Panc1 (cell line): ENCODE data around the gene MYO18B. TPM values are rescaled to one million over a fixed set of nuclear protein-coding genes. Genes with fewer than 3 reads are reported as not detected.

Experiments
- ATAC-seq: fragments of 200-7000 bp; cut with Tn5 transposase; 2 replicates; pipeline ENCODE4 v1.9.1; 2020; ENCODE audit warnings: mild to moderate bottlenecking, moderate library complexity
- BruUV-seq: library from RNA; stranded (reverse); fragments of 400-500 nt; replicated peaks from 2 replicates; lab custom pipeline; 2021; lab: Mats Ljungman, UMichigan
- CTCF ChIA-PET: fragments of 300-600 bp; sonication (Branson Sonifier 250); formaldehyde crosslinking; loops from one replicate; lab custom pipeline; 2022; ENCODE audit warnings: antibody characterized with exemption; lab: Charles Lee
- POLR2A ChIA-PET: fragments of 300-600 bp; sonication (Branson Sonifier 250); formaldehyde crosslinking; loops from one replicate; lab custom pipeline; 2022; ENCODE audit warnings: antibody characterized with exemption; lab: Charles Lee
- DNase-seq: peaks from one replicate; pipeline ENCODE4 v3.0.0-alpha.2; 2010; ENCODE audit warnings: low read depth, low spot score
- H3K27ac ChIP-seq: 2 replicates; pipeline ENCODE4 v1.5.1; 2011; ENCODE audit warnings: mild to moderate bottlenecking, low read length, inconsistent platforms
- H3K27me3 ChIP-seq: fragments of 200-500 bp; sonication (Bioruptor generic); 2 replicates; pipeline ENCODE4 v1.6.0; 2014; ENCODE audit warnings: low read length, inconsistent platforms; ENCODE audit not compliant: control insufficient read depth, insufficient read depth
- H3K36me3 ChIP-seq: fragments of 200-500 bp; sonication (Bioruptor generic); 2 replicates; pipeline ENCODE4 v1.5.1; 2014; ENCODE audit warnings: inconsistent platforms, mild to moderate bottlenecking, low read length, moderate library complexity; ENCODE audit not compliant: control insufficient read depth, insufficient read depth
- H3K4me1 ChIP-seq: 2 replicates; pipeline ENCODE4 v1.5.1; 2011; ENCODE audit warnings: inconsistent platforms, mild to moderate bottlenecking, low read length, moderate library complexity; ENCODE audit not compliant: control insufficient read depth, insufficient read depth
- H3K4me3 ChIP-seq, 2 experiments: 2 replicates each; pipeline ENCODE4 v1.5.1; 2011 to 2012; ENCODE audit warnings: low read depth in 2 of 2, low read length in 2 of 2, mild to moderate bottlenecking in 2 of 2, inconsistent platforms in 1 of 2, moderate library complexity in 1 of 2
- H3K9me3 ChIP-seq: fragments of 200-500 bp; sonication (Bioruptor generic); 2 replicates; pipeline ENCODE4 v1.5.1; 2014; ENCODE audit warnings: low read depth, mild to moderate bottlenecking, inconsistent platforms, low read length, moderate library complexity; ENCODE audit not compliant: control insufficient read depth, insufficient read depth
- CTCF ChIP-seq: fragments of 450-650 bp; IDR thresholded peaks from 2 replicates; pipeline ENCODE4 v1.5.1; 2017; ENCODE audit warnings: mild to moderate bottlenecking
- POLR2AphosphoS5 ChIP-seq: IDR thresholded peaks from 2 replicates; pipeline ENCODE4 v1.6.1; 2012; ENCODE audit warnings: mild to moderate bottlenecking, low read depth, low read length, moderate library complexity
- SIN3A ChIP-seq: IDR thresholded peaks from 2 replicates; pipeline ENCODE4 v1.6.1; 2012; ENCODE audit warnings: low read depth, mild to moderate bottlenecking, low read length, moderate library complexity, borderline replicate concordance; ENCODE audit not compliant: insufficient read depth
- TCF7L2 ChIP-seq: IDR thresholded peaks from 2 replicates; pipeline ENCODE4 v1.6.1; 2011; ENCODE audit warnings: mild to moderate bottlenecking, low read depth, low read length, inconsistent platforms
- in situ Hi-C: cut with HindIII; loops from 2 replicates; pipeline ENCODE4 v1.10.0; 2016; ENCODE audit warnings: low sequenced_read_pairs, low pct_unique_long_range_greater_than_20kb
- intact Hi-C: fragments of 100-400 bp; cut with micrococcal nuclease; formaldehyde crosslinking; loops from one replicate; pipeline ENCODE4 v1.10.0; 2022; ENCODE audit not compliant: unreplicated experiment
- total RNA-seq: library from RNA; stranded (reverse); gene quantifications from one replicate; pipeline ENCODE4 v1.2.1, GENCODE V29; 2021; ENCODE audit not compliant: unreplicated experiment
- TF ChIP-seq, protein P1 (sequence below), 2 experiments: IDR thresholded peaks; 2 replicates each; pipeline ENCODE4 v1.6.1; 2011 to 2012; ENCODE audit warnings: low read depth in 2 of 2, control low read depth in 1 of 2, low read length in 1 of 2, mild to moderate bottlenecking in 1 of 2, moderate library complexity in 1 of 2; ENCODE audit not compliant: insufficient read depth in 1 of 2

The MYO18B gene
- total RNA-seq, 1 experiment from 2014 or later = not detected

- intact Hi-C loops (no loop called here), in situ Hi-C loops (no loop called here)
- no peaks in the 10 kb centered on the region for H3K9me3 ChIP-seq
- TF ChIP-seq, protein P1, sequence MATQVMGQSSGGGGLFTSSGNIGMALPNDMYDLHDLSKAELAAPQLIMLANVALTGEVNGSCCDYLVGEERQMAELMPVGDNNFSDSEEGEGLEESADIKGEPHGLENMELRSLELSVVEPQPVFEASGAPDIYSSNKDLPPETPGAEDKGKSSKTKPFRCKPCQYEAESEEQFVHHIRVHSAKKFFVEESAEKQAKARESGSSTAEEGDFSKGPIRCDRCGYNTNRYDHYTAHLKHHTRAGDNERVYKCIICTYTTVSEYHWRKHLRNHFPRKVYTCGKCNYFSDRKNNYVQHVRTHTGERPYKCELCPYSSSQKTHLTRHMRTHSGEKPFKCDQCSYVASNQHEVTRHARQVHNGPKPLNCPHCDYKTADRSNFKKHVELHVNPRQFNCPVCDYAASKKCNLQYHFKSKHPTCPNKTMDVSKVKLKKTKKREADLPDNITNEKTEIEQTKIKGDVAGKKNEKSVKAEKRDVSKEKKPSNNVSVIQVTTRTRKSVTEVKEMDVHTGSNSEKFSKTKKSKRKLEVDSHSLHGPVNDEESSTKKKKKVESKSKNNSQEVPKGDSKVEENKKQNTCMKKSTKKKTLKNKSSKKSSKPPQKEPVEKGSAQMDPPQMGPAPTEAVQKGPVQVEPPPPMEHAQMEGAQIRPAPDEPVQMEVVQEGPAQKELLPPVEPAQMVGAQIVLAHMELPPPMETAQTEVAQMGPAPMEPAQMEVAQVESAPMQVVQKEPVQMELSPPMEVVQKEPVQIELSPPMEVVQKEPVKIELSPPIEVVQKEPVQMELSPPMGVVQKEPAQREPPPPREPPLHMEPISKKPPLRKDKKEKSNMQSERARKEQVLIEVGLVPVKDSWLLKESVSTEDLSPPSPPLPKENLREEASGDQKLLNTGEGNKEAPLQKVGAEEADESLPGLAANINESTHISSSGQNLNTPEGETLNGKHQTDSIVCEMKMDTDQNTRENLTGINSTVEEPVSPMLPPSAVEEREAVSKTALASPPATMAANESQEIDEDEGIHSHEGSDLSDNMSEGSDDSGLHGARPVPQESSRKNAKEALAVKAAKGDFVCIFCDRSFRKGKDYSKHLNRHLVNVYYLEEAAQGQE (IDR thresholded peaks at IDR 0.05; ENCODE audit: insufficient read depth in 1 of 2, low read depth in 2 of 2, low read length in 1 of 2) = no peak
- no peak for TF ChIP-seq TCF7L2
- CTCF ChIA-PET = no interaction called here
- no peaks in the 10 kb centered on the region for H3K4me1 ChIP-seq
- H3K27me3 ChIP-seq = peaks cover 9% of the 10 kb centered on the region; the same call in 1 of the 2 replicates
- H3K36me3 ChIP-seq = no peaks in the 10 kb centered on the region
- H3K4me3 ChIP-seq = no peak overlapping the region
- DNase-seq (no peak), ATAC-seq (no peak)
- BruUV-seq = no TSS peak
- POLR2A ChIA-PET = no interaction called here
- H3K27ac ChIP-seq = no peak overlapping the region
Observed at GRCh38 chr22:26054841-26055605, 313.0 kb downstream of the MYO18B start.

- POLR2A ChIA-PET = no interaction called here
- in situ Hi-C loops (no loop called here), intact Hi-C loops (no loop called here)
- Histone ChIP-seq H3K36me3 (no peaks in the 10 kb centered on the region), H3K27ac (no peak overlapping the region), H3K4me1 (no peaks in the 10 kb centered on the region), H3K27me3 (peaks cover 7% of the 10 kb centered on the region; the same call in 1 of the 2 replicates), H3K9me3 (no peaks in the 10 kb centered on the region), H3K4me3 (no peak overlapping the region)
- BruUV-seq = no TSS peak
- ATAC-seq (no peak), DNase-seq (no peak)
- CTCF ChIA-PET = no interaction called here
- TF ChIP-seq, protein P1 (IDR thresholded peaks at IDR 0.05; ENCODE audit: insufficient read depth in 1 of 2, low read depth in 2 of 2, low read length in 1 of 2) = no peak
- no peak for TF ChIP-seq CTCF
- TF ChIP-seq SIN3A = no peak
- TF ChIP-seq POLR2AphosphoS5 = no peak
- TF ChIP-seq TCF7L2 = no peak
Observed at GRCh38 chr22:26055693-26056092, 313.7 kb downstream of the MYO18B start.
